IMR-90 (cell line): Measurements from ENCODE around the gene ASIC2. TPM values are rescaled to one million over a fixed set of nuclear protein-coding genes. Genes with fewer than 3 reads are reported as not detected.

Source experiments
- ATAC-seq: fragments of 200-7000 bp; cut with Tn5 transposase; 2 replicates; pipeline ENCODE4 v1.9.1; 2020; ENCODE audit warnings: low read depth, mild to moderate bottlenecking, moderate library complexity
- BruUV-seq: library from RNA; stranded (reverse); fragments of 400-500 nt; replicated peaks from 2 replicates; lab custom pipeline; 2021; lab: Mats Ljungman, UMichigan
- CTCF ChIA-PET: fragments of 300-600 bp; formaldehyde crosslinking; extraction: SDS; loops from one replicate; lab custom pipeline; 2021; ENCODE audit warnings: antibody characterized with exemption; lab: Yijun Ruan, JAX
- POLR2A ChIA-PET: fragments of 300-600 bp; sonication (Branson Sonifier 250); formaldehyde crosslinking; loops from one replicate; lab custom pipeline; 2022; ENCODE audit warnings: antibody characterized with exemption; ENCODE audit not compliant: unreplicated experiment; lab: Charles Lee
- DNase-seq: peaks from one replicate; pipeline ENCODE4 v3.0.0; 2013
- H2AFZ ChIP-seq: replicated peaks from 2 replicates; pipeline ENCODE3; 2013; ENCODE audit warnings: low read length, mild to moderate bottlenecking; ENCODE audit not compliant: poor library complexity
- H2AK5ac ChIP-seq: 2 replicates; pipeline ENCODE4 v1.6.1; 2013; ENCODE audit warnings: low read depth, low read length, inconsistent platforms
- H2AK9ac ChIP-seq: replicated peaks from 2 replicates; pipeline ENCODE3; 2013; ENCODE audit warnings: mild to moderate bottlenecking, low read depth, low read length, moderate library complexity; ENCODE audit not compliant: poor library complexity
- H2BK120ac ChIP-seq: 2 replicates; pipeline ENCODE4 v1.6.1; 2013; ENCODE audit warnings: low read depth, low read length, inconsistent platforms
- H2BK15ac ChIP-seq: 3 replicates; pipeline ENCODE4 v1.6.1; 2013; ENCODE audit warnings: low read depth, low read length, inconsistent platforms
- H2BK20ac ChIP-seq: 2 replicates; pipeline ENCODE4 v1.6.1; 2013; ENCODE audit warnings: low read depth, mild to moderate bottlenecking, inconsistent platforms, low read length, moderate library complexity
- H2BK5ac ChIP-seq: 2 replicates; pipeline ENCODE4 v1.6.1; 2013; ENCODE audit warnings: mild to moderate bottlenecking, low read depth, low read length, inconsistent platforms; ENCODE audit not compliant: poor library complexity, severe bottlenecking
- H3K14ac ChIP-seq: replicated peaks from 2 replicates; pipeline ENCODE4 v1.6.1; 2013; ENCODE audit warnings: low read depth, low read length, inconsistent platforms
- H3K18ac ChIP-seq: 2 replicates; pipeline ENCODE4 v1.6.1; 2013; ENCODE audit warnings: low read depth, low read length, control low read depth
- H3K23ac ChIP-seq: 2 replicates; pipeline ENCODE4 v1.6.1; 2013; ENCODE audit warnings: low read depth, low read length, inconsistent platforms
- H3K27ac ChIP-seq: 2 replicates; pipeline ENCODE4 v1.5.1; 2013; ENCODE audit warnings: mild to moderate bottlenecking, control low read depth, low read length; ENCODE audit not compliant: insufficient read depth
- H3K27me3 ChIP-seq: 2 replicates; pipeline ENCODE4 v1.6.1; 2013; ENCODE audit warnings: low read length; ENCODE audit not compliant: control insufficient read depth, insufficient read depth
- H3K36me3 ChIP-seq: 2 replicates; pipeline ENCODE4 v1.6.1; 2013; ENCODE audit warnings: low read length, mixed read lengths; ENCODE audit not compliant: control insufficient read depth, insufficient read depth
- H3K4ac ChIP-seq: 2 replicates; pipeline ENCODE4 v1.6.1; 2013; ENCODE audit warnings: low read depth, low read length, inconsistent platforms
- H3K4me1 ChIP-seq: 2 replicates; pipeline ENCODE4 v1.6.1; 2013; ENCODE audit warnings: low read length, mixed read lengths; ENCODE audit not compliant: control insufficient read depth, insufficient read depth
- H3K4me2 ChIP-seq: 2 replicates; pipeline ENCODE4 v1.6.1; 2013; ENCODE audit warnings: low read depth, mild to moderate bottlenecking, control low read depth, low read length, moderate library complexity
- H3K4me3 ChIP-seq: 2 replicates; pipeline ENCODE4 v1.5.1; 2013; ENCODE audit warnings: low read depth, mild to moderate bottlenecking, control low read depth, low read length, moderate library complexity; ENCODE audit not compliant: insufficient read depth
- H3K56ac ChIP-seq: 2 replicates; pipeline ENCODE4 v1.6.1; 2013; ENCODE audit warnings: low read length, inconsistent platforms; ENCODE audit not compliant: insufficient read depth; ENCODE audit errors: extremely low read depth
- H3K79me1 ChIP-seq, 2 experiments: 2 replicates each; pipeline ENCODE4 v1.6.1; 2013; ENCODE audit warnings: low read length in 2 of 2, inconsistent platforms in 1 of 2, low read depth in 1 of 2
- H3K9ac ChIP-seq: 2 replicates; pipeline ENCODE4 v1.6.1; 2013; ENCODE audit warnings: low read depth, low read length, control low read depth
- H3K9me1 ChIP-seq: 2 replicates; pipeline ENCODE4 v1.6.1; 2013; ENCODE audit warnings: low read length, inconsistent platforms; ENCODE audit not compliant: insufficient read depth
- H3K9me3 ChIP-seq: 2 replicates; pipeline ENCODE4 v1.6.1; 2013; ENCODE audit warnings: low read length; ENCODE audit not compliant: control insufficient read depth, insufficient read depth
- H4K20me1 ChIP-seq: 2 replicates; pipeline ENCODE4 v1.6.1; 2013; ENCODE audit warnings: low read length, inconsistent platforms; ENCODE audit not compliant: insufficient read depth
- H4K5ac ChIP-seq: 2 replicates; pipeline ENCODE4 v1.6.1; 2013; ENCODE audit warnings: mild to moderate bottlenecking, low read depth, low read length, control low read depth
- H4K8ac ChIP-seq, 2 experiments: 2 replicates each; pipeline ENCODE4 v1.6.1; 2013; ENCODE audit warnings: low read depth in 2 of 2, low read length in 2 of 2, control low read depth in 1 of 2, inconsistent platforms in 1 of 2
- H4K91ac ChIP-seq: 2 replicates; pipeline ENCODE4 v1.6.1; 2013; ENCODE audit warnings: low read depth, low read length, inconsistent platforms; ENCODE audit not compliant: insufficient read depth
- BHLHE40 ChIP-seq: fragments of 150-350 bp; IDR thresholded peaks from 2 replicates; pipeline ENCODE4 v1.6.1; 2016; ENCODE audit warnings: mild to moderate bottlenecking, low read depth, low read length
- CEBPB ChIP-seq: IDR thresholded peaks from 2 replicates; pipeline ENCODE4 v1.6.1; 2012; ENCODE audit warnings: low read depth, low read length, improper control_type of control experiment
- CTCF ChIP-seq: conservative IDR thresholded peaks from 2 replicates; pipeline ENCODE4 v1.5.1; 2012; ENCODE audit warnings: mild to moderate bottlenecking, low read depth, low read length, improper control_type of control experiment
- ELK1 ChIP-seq: fragments of 150-350 bp; IDR thresholded peaks from 2 replicates; pipeline ENCODE4 v1.6.1; 2016; ENCODE audit warnings: low read depth, mild to moderate bottlenecking, low read length, moderate library complexity, borderline replicate concordance
- MAFK ChIP-seq: IDR thresholded peaks from 2 replicates; pipeline ENCODE4 v1.6.1; 2012; ENCODE audit warnings: low read depth, low read length, improper control_type of control experiment
- MXI1 ChIP-seq: IDR thresholded peaks from 2 replicates; pipeline ENCODE4 v1.6.1; 2012; ENCODE audit warnings: low read depth, mild to moderate bottlenecking, low read length, moderate library complexity, borderline replicate concordance
- NFE2L2 ChIP-seq: fragments of 150-350 bp; IDR thresholded peaks from 2 replicates; pipeline ENCODE4 v1.6.1; 2016; ENCODE audit warnings: low read depth, mild to moderate bottlenecking, low read length
- POLR2A ChIP-seq: IDR thresholded peaks from 2 replicates; pipeline ENCODE4 v1.6.1; 2012; ENCODE audit warnings: mild to moderate bottlenecking, low read depth, low read length
- RCOR1 ChIP-seq: IDR thresholded peaks from 2 replicates; pipeline ENCODE4 v1.6.1; 2012; ENCODE audit warnings: mild to moderate bottlenecking, low read length, improper control_type of control experiment; ENCODE audit not compliant: insufficient replicate concordance
- USF2 ChIP-seq: fragments of 150-350 bp; IDR thresholded peaks from 2 replicates; pipeline ENCODE4 v1.6.1; 2017; ENCODE audit warnings: mild to moderate bottlenecking, antibody characterized with exemption, low read length, low read depth
- WGBS, 2 experiments: methylation state at CpG; one replicate each; pipeline versions ENCODE4 v1.1.5 to v1.1.7; 2013; ENCODE audit warnings: missing lambda C conversion rate in 2 of 2; ENCODE audit not compliant: insufficient read length in 1 of 2; ENCODE audit errors: extremely low coverage in 2 of 2; 5-methylcytosine and 5-hydroxymethylcytosine counted together
- dilution Hi-C: fragments of 300-500 bp; cut with HindIII; formaldehyde crosslinking; loops from one replicate; pipeline ENCODE4 v1.14.3; 2018; ENCODE audit warnings: low sequenced_read_pairs; ENCODE audit not compliant: unreplicated experiment
- in situ Hi-C: fragments of 300-500 bp; cut with MboI; formaldehyde crosslinking; loops from 3 replicates; pipeline ENCODE4 v1.14.3; 2019; ENCODE audit warnings: low sequenced_read_pairs, inconsistent platforms, mixed read lengths
- intact Hi-C: fragments of 100-400 bp; cut with micrococcal nuclease; formaldehyde crosslinking; loops from 2 replicates; pipeline ENCODE4 v1.10.0; 2022
- polyA plus RNA-seq, 3 experiments: library from polyadenylated mRNA; depleted of rRNA; stranded (reverse); fragments of >200 nt; gene quantifications; 2 replicates each; pipeline ENCODE4 v1.2.3, GENCODE V29; 2012; ENCODE audit warnings: low replicate concordance in 1 of 3
- total RNA-seq: library from RNA; depleted of rRNA; stranded (reverse); fragments of >200 nt; gene quantifications from 2 replicates; pipeline ENCODE4 v1.2.3, GENCODE V29; 2012

ASIC2 gene
- total and polyA plus RNA-seq, 2 of the 4 experiments (the other 2 are of a cell fraction): under 0.01 to 0.15 TPM

GRCh38 chr17:33260638-33261037, 32.5 kb downstream of the ASIC2 start:
- Histone ChIP-seq H3K9me3 (no peaks in the 10 kb centered on the region), H3K4me2 (no peak overlapping the region), H2BK20ac (no peak overlapping the region), H3K56ac (no peak overlapping the region), H2BK15ac (no peak overlapping the region), H3K27ac (no peak overlapping the region), H2BK120ac (no peak overlapping the region), H4K91ac (no peak overlapping the region), H3K9ac (no peak overlapping the region), H4K20me1 (no peaks in the 10 kb centered on the region), H2AFZ (no peak overlapping the region), H3K4me3 (no peak overlapping the region), H3K4me1 (peaks cover 2% of the 10 kb centered on the region; the same call in 1 of the 2 replicates), H2BK5ac (no peak overlapping the region), H3K27me3 (peaks cover 2% of the 10 kb centered on the region; the same call in 1 of the 2 replicates), H4K5ac (no peak overlapping the region), H3K4ac (no peak overlapping the region), H3K36me3 (no peaks in the 10 kb centered on the region), H3K23ac (no peak overlapping the region), H2AK5ac (no peak overlapping the region), H4K8ac (no peak overlapping the region), H3K14ac (no peak overlapping the region), H3K79me1 (no peaks in the 10 kb centered on the region), H2AK9ac (no peak overlapping the region), H3K9me1 (peaks cover 3% of the 10 kb centered on the region), H3K18ac (no peak overlapping the region)
- intact Hi-C loops (no loop called here), in situ Hi-C loops (loop anchor here (10.0 kb wide), 1 partner anchor 64 kb away; no protein-coding TSS in a partner anchor), dilution Hi-C loops (no loop called here)
- DNase-seq: no peak
- ChIA-PET CTCF (interaction anchor here (1.3 kb wide), 1 partner anchor 20 kb away, joined by 3 read pairs; no protein-coding TSS in a partner anchor), POLR2A (no interaction called here)
- BruUV-seq: no TSS peak
- TF ChIP-seq CTCF (no peak), BHLHE40 (no peak), POLR2A (no peak), USF2 (no peak), CEBPB (no peak), RCOR1 (no peak), MXI1 (no peak), NFE2L2 (no peak), MAFK (no peak), ELK1 (no peak)
- 63% methylated on average over 6 of the region's 10 CpGs; no CpG with 5 or more reads in 1 of the 2 experiments for WGBS, 2 experiments
- no peak for ATAC-seq
